Kasumi-1 (cell line): ENCODE results near the gene COX8C.
"Not testable (repeated sequence)": the region's sequence is repeated elsewhere in the genome, so short reads cannot be mapped to it uniquely, and the experiment has no call there.

Experiments used
- DNase-seq, 2 experiments: peaks; one replicate each; lab custom pipeline; 2025; lab: John Stamatoyannopoulos, UW

The COX8C gene

GRCh38 chr14:93369713-93370266 lies 22.8 kb downstream of the COX8C start:
- peak; percentile 78 to 87 for DNase-seq

- peak; percentile 31 to 48 for DNase-seq
Measured at GRCh38 chr14:93375673-93376156, 28.7 kb downstream of the COX8C start.

- DNase-seq: peak; percentile 3 to 4
Measured at GRCh38 chr14:93379831-93380230, 32.8 kb downstream of the COX8C start.

- no peak for DNase-seq
Measured at GRCh38 chr14:93381644-93382043, 34.7 kb downstream of the COX8C start.

GRCh38 chr14:93384256-93384655 lies 37.3 kb downstream of the COX8C start:
- DNase-seq: not testable (repeated sequence)

- peak; percentile 86 to 94 for DNase-seq
Measured at GRCh38 chr14:93395231-93395630, 48.2 kb downstream of the COX8C start.

GRCh38 chr14:93396456-93396855 lies 49.5 kb downstream of the COX8C start:
- DNase-seq: no peak
